Natural killer cell (primary cell): ENCODE measurements around the gene STXBP5L. TPM values are rescaled to one million over a fixed set of nuclear protein-coding genes. Genes with fewer than 3 reads are reported as not detected.
A peak's percentile ranks its signal among the peaks of the same experiment; 100 is the strongest.

Source experiments
- ATAC-seq, 3 donors: fragments of 150-1000 bp in 2 of 3; fragments of 200-7000 bp in 1 of 3; cut with Tn5 transposase; 1 replicate in 1 of 3; 2 replicates in 2 of 3; pipeline ENCODE4 v1.10.0; 2021; ENCODE audit warnings: mild to moderate bottlenecking in 2 of 3, moderate library complexity in 2 of 3
- DNase-seq, 2 donors: peaks; one replicate each; pipeline versions ENCODE4 v3.0.0 to v3.0.0-alpha.2; 2013 to 2021; ENCODE audit warnings: mixed read lengths in 1 of 2
- H3K27ac ChIP-seq: one replicate; pipeline ENCODE4 v1.5.1; 2013; ENCODE audit warnings: mild to moderate bottlenecking, low read length
- H3K27me3 ChIP-seq: one replicate; pipeline ENCODE4 v1.6.1; 2013; ENCODE audit warnings: low read length; ENCODE audit not compliant: control insufficient read depth, insufficient read depth
- H3K36me3 ChIP-seq: one replicate; pipeline ENCODE4 v1.6.1; 2013; ENCODE audit warnings: low read length; ENCODE audit not compliant: control insufficient read depth, insufficient read depth
- H3K4me1 ChIP-seq: one replicate; pipeline ENCODE4 v1.6.1; 2013; ENCODE audit warnings: low read length; ENCODE audit not compliant: control insufficient read depth, insufficient read depth
- H3K4me3 ChIP-seq: one replicate; pipeline ENCODE4 v1.5.1; 2013; ENCODE audit warnings: low read length
- H3K9me3 ChIP-seq: one replicate; pipeline ENCODE4 v1.6.1; 2013; ENCODE audit warnings: low read length; ENCODE audit not compliant: control insufficient read depth, insufficient read depth
- H3K27ac Mint-ChIP-seq, 2 donors: one replicate each; pipeline ENCODE4 v1.8.0; 2022; ENCODE audit warnings: mild to moderate bottlenecking in 2 of 2, mixed read lengths in 2 of 2, moderate library complexity in 1 of 2
- H3K27me3 Mint-ChIP-seq, 2 donors: one replicate each; pipeline ENCODE4 v1.8.0; 2022; ENCODE audit warnings: low read depth in 2 of 2, mixed read lengths in 2 of 2
- H3K36me3 Mint-ChIP-seq: one replicate; pipeline ENCODE4 v1.8.0; 2022; ENCODE audit warnings: mixed read lengths
- H3K4me1 Mint-ChIP-seq, 2 donors: one replicate each; pipeline ENCODE4 v1.8.0; 2022; ENCODE audit warnings: mixed read lengths in 2 of 2
- H3K4me3 Mint-ChIP-seq: one replicate; pipeline ENCODE4 v1.8.0; 2022; ENCODE audit warnings: mild to moderate bottlenecking, moderate library complexity, mixed read lengths
- H3K9me3 Mint-ChIP-seq, 2 donors: one replicate each; pipeline ENCODE4 v1.8.0; 2022; ENCODE audit warnings: mixed read lengths in 2 of 2
- CTCF ChIP-seq: fragments of 200-600 bp; IDR thresholded peaks from one replicate; pipeline ENCODE4 v1.8.0; 2022; ENCODE audit warnings: antibody characterized with exemption
- WGBS: methylation state at CpG from one replicate; pipeline ENCODE4 v1.1.7; 2013; ENCODE audit warnings: missing lambda C conversion rate; ENCODE audit not compliant: insufficient coverage; 5-methylcytosine and 5-hydroxymethylcytosine counted together
- intact Hi-C: fragments of 100-400 bp; cut with micrococcal nuclease; formaldehyde crosslinking; loops from one replicate; pipeline ENCODE4 v1.14.2; 2022
- total RNA-seq, 4 donors: library from RNA; stranded (reverse); fragments of 120-200 nt in 1 of 4; gene quantifications; one replicate each; pipeline versions ENCODE4 v1.2.3 to v1.2.4, GENCODE V29; 2013 to 2022

Gene STXBP5L
- total RNA-seq, 3 donors from 2014 or later (not counting 1 experiment from before 2014, with no cell fraction given), result not detected

GRCh38 chr3:121424549-121424948, 516.5 kb downstream of the STXBP5L start:
- intact Hi-C loops, result no loop called here
- no peak for DNase-seq
- no peak for TF ChIP-seq CTCF
- Mint-ChIP-seq H3K4me1 (no peaks in the 10 kb centered on the region), H3K9me3 (no peaks in the 10 kb centered on the region), H3K27me3 (no peaks in the 10 kb centered on the region), H3K27ac (no peak overlapping the region), H3K4me3 (no peak overlapping the region), H3K36me3 (no peaks in the 10 kb centered on the region)
- Histone ChIP-seq H3K9me3 (no peaks in the 10 kb centered on the region), H3K36me3 (no peaks in the 10 kb centered on the region), H3K4me3 (no peak overlapping the region), H3K27me3 (no peaks in the 10 kb centered on the region), H3K4me1 (no peaks in the 10 kb centered on the region), H3K27ac (no peak overlapping the region)
- ATAC-seq, result no peak

GRCh38 chr3:121430664-121431215, 522.7 kb downstream of the STXBP5L start:
- H3K4me1 Mint-ChIP-seq, result peaks cover 9 to 12% of the 10 kb centered on the region in 2 donors
- H3K27me3 Mint-ChIP-seq, result no peaks in the 10 kb centered on the region
- no peaks in the 10 kb centered on the region for H3K9me3 Mint-ChIP-seq
- no peaks in the 10 kb centered on the region for H3K27me3 ChIP-seq
- no peak overlapping the region for H3K27ac Mint-ChIP-seq
- no peaks in the 10 kb centered on the region for H3K36me3 Mint-ChIP-seq
- intact Hi-C loops, result no loop called here
- no peak for TF ChIP-seq CTCF
- H3K4me3 Mint-ChIP-seq, result no peak overlapping the region
- no peak for DNase-seq
- ATAC-seq, result no peak
- H3K27ac ChIP-seq, result no peak overlapping the region
- no peaks in the 10 kb centered on the region for H3K9me3 ChIP-seq
- H3K36me3 ChIP-seq, result no peaks in the 10 kb centered on the region
- no peak overlapping the region for H3K4me3 ChIP-seq
- H3K4me1 ChIP-seq, result no peaks in the 10 kb centered on the region

DNA sequence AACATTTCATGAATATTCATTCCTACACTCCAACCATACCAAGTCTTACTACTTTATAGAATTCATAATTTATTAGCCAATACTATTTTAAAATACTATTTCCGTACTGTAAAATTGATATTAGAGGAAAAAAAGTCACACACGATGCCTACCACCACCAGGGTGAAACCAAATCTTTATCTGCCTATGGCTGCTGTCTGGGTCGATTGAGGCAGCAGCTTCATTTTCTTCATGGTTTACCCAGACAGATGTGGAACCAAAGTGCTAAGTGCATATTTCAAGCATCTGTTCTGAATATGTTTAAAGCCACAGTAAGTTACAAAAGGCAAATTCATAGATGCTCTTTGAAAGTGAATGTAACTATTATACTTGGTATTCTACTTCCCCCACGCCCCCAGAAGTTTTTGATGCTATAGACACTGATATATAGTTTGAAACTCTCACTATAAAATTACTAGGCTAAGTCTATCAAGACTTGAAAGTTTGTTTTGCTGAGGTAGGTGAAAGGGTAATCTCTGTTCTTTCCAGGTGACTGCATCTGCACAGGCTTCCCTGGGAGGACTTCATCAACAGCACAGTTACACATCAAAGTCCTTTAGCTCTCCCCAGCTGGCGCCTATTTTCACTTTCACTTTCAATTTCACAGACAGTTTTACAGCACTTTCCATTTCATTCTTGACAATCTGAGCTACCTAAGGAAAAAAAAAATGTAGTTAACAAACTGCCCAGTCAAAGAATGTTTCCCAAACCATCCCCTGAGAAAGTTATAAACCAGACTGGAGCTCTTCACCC, 523.9 kb downstream of the STXBP5L start:
- Histone ChIP-seq H3K4me3 (no peak overlapping the region), H3K4me1 (no peaks in the 10 kb centered on the region), H3K9me3 (no peaks in the 10 kb centered on the region), H3K27ac (peak overlapping the region; percentile 22), H3K27me3 (no peaks in the 10 kb centered on the region), H3K36me3 (no peaks in the 10 kb centered on the region)
- DNase-seq, result peak in 1 of 2 donors; percentile 80
- TF ChIP-seq CTCF, result no peak
- WGBS, result 50% methylated on average over 3 of the region's 5 CpGs
- ATAC-seq, result peak; percentile 85 to 97 (median 92)
- H3K36me3 Mint-ChIP-seq, result no peaks in the 10 kb centered on the region
- peaks cover 9 to 12% of the 10 kb centered on the region in 2 donors for H3K4me1 Mint-ChIP-seq
- intact Hi-C loops, result no loop called here
- H3K4me3 Mint-ChIP-seq, result peak overlapping the region; percentile 80
- H3K27me3 Mint-ChIP-seq, result no peaks in the 10 kb centered on the region
- H3K27ac Mint-ChIP-seq, result peak overlapping the region; percentile 59 to 67
- H3K9me3 Mint-ChIP-seq, result no peaks in the 10 kb centered on the region
